ENCODE results near the gene LRRTM4. TPM values are rescaled to one million over a fixed set of nuclear protein-coding genes. Genes with fewer than 3 reads are reported as not detected.

Gene LRRTM4
- polyA plus RNA-seq, 1 of the 3 experiments (the other 2 are of a cell fraction): 0.10 TPM

GRCh38 chr2:76921006-76921405 is 601.2 kb downstream of the LRRTM4 start (continued):
- TF ChIP-seq GABPA (IDR thresholded peaks at IDR 0.05; ENCODE audit: low read depth) (no peak), TCF12 (IDR thresholded peaks at IDR 0.05) (no peak), TAF1 (IDR thresholded peaks at IDR 0.05; ENCODE audit: borderline replicate concordance, low read depth, low read length) (no peak)

DNA sequence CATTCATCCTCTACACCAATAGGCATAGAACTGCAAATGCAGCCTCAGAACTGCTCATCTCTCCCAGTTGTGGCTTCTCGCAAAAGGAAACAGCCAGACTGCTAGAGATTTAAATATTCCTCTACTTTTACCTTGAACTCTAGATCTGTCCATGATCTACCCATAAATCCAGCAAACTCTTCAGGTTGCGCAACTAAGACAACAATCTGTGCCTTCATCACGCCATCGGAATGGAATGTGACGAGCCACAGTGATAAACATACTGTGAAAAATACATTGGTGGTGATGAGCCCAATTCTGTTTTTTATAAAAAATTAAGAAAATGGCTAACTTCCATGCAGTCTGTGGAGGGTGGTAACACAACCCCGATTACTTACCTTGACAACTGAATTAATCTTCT is 626.7 kb downstream of the LRRTM4 start:
- Histone ChIP-seq H4K20me1 (ENCODE audit: insufficient read depth) (no peaks in the 10 kb centered on the region), H3K36me3 (replicated peaks in 1 of 2; ENCODE audit: control insufficient read depth in 1 of 2, insufficient read depth in 2 of 2, low read length in 1 of 2) (no peaks in the 10 kb centered on the region), H3F3A (replicated peaks; ENCODE audit: insufficient read depth) (no peaks in the 10 kb centered on the region), H3K4me1 (ENCODE audit: control insufficient read depth in 1 of 2, insufficient read depth in 2 of 2, low read depth in 1 of 2, low read length in 1 of 2) (no peaks in the 10 kb centered on the region), H3K79me2 (ENCODE audit: insufficient read depth) (no peaks in the 10 kb centered on the region), H3K9ac (no peak overlapping the region), H3K9me3 (no peaks in the 10 kb centered on the region), H3K9me2 (no peaks in the 10 kb centered on the region), H2AFZ (ENCODE audit: low read depth) (no peak overlapping the region), H3K27ac (ENCODE audit: low read depth in 2 of 2, low read length in 1 of 2) (no peak overlapping the region), H3K4me2 (no peak overlapping the region), H3K27me3 (ENCODE audit: insufficient read depth) (no peaks in the 10 kb centered on the region), H3K4me3 (ENCODE audit: low read depth in 2 of 2, low read length in 1 of 2) (no peak overlapping the region)
- WGBS (ENCODE audit: low lambda C conversion rate): 54% methylated on average over 6 of the region's 6 CpGs
- DNase-seq: no peak
- POLR2A ChIA-PET: no interaction called here
- TF ChIP-seq RFX5 (IDR thresholded peaks at IDR 0.05; ENCODE audit: low read length) (no peak), MXI1 (IDR thresholded peaks at IDR 0.05; ENCODE audit: low read depth, low read length) (no peak), REST (IDR thresholded peaks at IDR 0.05; ENCODE audit: low read depth, low read length) (no peak), EP300 (IDR thresholded peaks at IDR 0.05; ENCODE audit: borderline replicate concordance in 1 of 2, low read depth in 1 of 2, low read length in 1 of 2) (no peak), CHD2 (IDR thresholded peaks at IDR 0.05; ENCODE audit: low read length, partially characterized antibody) (no peak), FOXJ3 (CRISPR knock-in tag; IDR thresholded peaks at IDR 0.05) (no peak), GATA2 (CRISPR knock-in tag; IDR thresholded peaks at IDR 0.05) (no peak), JUND (IDR thresholded peaks at IDR 0.05) (no peak), POLR2AphosphoS5 (IDR thresholded peaks at IDR 0.05; ENCODE audit: low read depth, low read length) (no peak), RXRA (IDR thresholded peaks at IDR 0.05; ENCODE audit: borderline replicate concordance, low read depth) (no peak), TAF1 (IDR thresholded peaks at IDR 0.05; ENCODE audit: borderline replicate concordance, low read depth, low read length) (no peak), GABPA (IDR thresholded peaks at IDR 0.05; ENCODE audit: low read depth) (no peak), YY1 (IDR thresholded peaks at IDR 0.05; ENCODE audit: low read depth) (no peak), EZH2phosphoT487 (IDR thresholded peaks at IDR 0.05; ENCODE audit: borderline replicate concordance, low read depth) (no peak), IRF3 (IDR thresholded peaks at IDR 0.05; ENCODE audit: low read depth, low read length) (no peak), NRF1 (IDR thresholded peaks at IDR 0.05; ENCODE audit: low read depth, low read length) (no peak), ZBTB33 (IDR thresholded peaks at IDR 0.05; ENCODE audit: borderline replicate concordance, low read depth) (no peak)
- TF ChIP-seq, protein P1, sequence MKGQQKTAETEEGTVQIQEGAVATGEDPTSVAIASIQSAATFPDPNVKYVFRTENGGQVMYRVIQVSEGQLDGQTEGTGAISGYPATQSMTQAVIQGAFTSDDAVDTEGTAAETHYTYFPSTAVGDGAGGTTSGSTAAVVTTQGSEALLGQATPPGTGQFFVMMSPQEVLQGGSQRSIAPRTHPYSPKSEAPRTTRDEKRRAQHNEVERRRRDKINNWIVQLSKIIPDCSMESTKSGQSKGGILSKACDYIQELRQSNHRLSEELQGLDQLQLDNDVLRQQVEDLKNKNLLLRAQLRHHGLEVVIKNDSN (IDR thresholded peaks at IDR 0.05; ENCODE audit: borderline replicate concordance, low read depth): no peak
- TF ChIP-seq, protein P2, sequence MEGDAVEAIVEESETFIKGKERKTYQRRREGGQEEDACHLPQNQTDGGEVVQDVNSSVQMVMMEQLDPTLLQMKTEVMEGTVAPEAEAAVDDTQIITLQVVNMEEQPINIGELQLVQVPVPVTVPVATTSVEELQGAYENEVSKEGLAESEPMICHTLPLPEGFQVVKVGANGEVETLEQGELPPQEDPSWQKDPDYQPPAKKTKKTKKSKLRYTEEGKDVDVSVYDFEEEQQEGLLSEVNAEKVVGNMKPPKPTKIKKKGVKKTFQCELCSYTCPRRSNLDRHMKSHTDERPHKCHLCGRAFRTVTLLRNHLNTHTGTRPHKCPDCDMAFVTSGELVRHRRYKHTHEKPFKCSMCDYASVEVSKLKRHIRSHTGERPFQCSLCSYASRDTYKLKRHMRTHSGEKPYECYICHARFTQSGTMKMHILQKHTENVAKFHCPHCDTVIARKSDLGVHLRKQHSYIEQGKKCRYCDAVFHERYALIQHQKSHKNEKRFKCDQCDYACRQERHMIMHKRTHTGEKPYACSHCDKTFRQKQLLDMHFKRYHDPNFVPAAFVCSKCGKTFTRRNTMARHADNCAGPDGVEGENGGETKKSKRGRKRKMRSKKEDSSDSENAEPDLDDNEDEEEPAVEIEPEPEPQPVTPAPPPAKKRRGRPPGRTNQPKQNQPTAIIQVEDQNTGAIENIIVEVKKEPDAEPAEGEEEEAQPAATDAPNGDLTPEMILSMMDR (IDR thresholded peaks at IDR 0.05): no peak
- TF ChIP-seq, protein P3, sequence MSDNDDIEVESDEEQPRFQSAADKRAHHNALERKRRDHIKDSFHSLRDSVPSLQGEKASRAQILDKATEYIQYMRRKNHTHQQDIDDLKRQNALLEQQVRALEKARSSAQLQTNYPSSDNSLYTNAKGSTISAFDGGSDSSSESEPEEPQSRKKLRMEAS (IDR thresholded peaks at IDR 0.05; ENCODE audit: low read depth): no peak
- CTCF ChIA-PET: interaction anchor here (0.7 kb wide), 1 partner anchor 20 kb away, joined by 3 read pairs; no protein-coding TSS in a partner anchor

All from SK-N-SH (cell line).